ENCODE results near the gene RXRA.
A peak's percentile ranks its signal among the peaks of the same experiment; 100 is the strongest.

The RXRA gene

DNA sequence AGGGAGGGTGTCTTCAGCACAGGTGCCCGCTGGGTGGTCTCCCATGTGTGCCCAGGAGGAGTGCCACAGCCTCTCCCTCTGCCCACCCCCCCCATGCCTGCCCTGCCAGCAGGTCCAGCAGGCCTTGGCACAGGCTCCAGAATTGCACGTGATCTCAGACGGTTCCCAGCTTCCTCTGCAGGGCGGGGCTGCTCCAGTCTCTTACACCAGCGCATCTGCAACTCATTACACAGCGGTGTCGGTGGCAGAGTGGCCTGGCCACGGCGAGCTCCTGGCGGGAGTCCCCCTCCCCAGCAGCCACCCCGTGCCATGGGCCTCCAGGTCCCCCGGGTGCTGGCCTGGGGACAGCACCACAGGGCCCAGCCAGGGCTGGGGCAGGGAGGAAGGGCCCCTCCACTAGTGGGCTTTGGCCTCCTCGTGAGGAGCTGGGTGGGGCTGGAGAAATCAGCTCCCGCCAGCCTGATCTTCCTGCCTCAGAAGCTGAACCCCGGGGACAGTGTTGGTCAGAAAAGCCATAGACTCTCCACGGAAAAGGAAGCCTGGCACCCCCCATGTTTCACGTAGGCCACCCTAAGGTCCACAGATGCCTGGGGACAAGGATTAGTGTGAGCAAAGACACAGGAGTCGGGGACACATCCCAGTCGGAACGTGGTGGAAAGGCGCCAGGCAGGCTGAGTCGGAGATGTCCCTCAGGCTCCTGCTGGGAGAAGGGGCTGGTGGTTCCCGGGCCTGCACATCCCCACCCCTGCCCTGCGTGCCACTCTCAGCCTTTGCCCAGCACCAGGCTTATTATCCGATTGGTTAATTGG is 40.2 kb downstream of the RXRA start:
- ChIA-PET POLR2A (no interaction called here), CTCF (interaction anchor here (0.6 to 3.2 kb wide), 3 partner anchors 10 to 76 kb away, joined by 3 to 12 read pairs (median 3); no protein-coding TSS in a partner anchor)
- Histone ChIP-seq H3K4me3 (ENCODE audit: low read depth, low read length) (no peak overlapping the region), H3K27ac (ENCODE audit: extremely low read depth, low read depth, low read length) (no peak overlapping the region), H3K9me3 (ENCODE audit: control insufficient read depth, insufficient read depth, low read depth, low read length) (no peaks in the 10 kb centered on the region), H3K36me3 (ENCODE audit: control insufficient read depth in 2 of 2, insufficient read depth in 1 of 2, low read length in 2 of 2) (no peaks in the 10 kb centered on the region), H3K4me1 (ENCODE audit: control insufficient read depth, insufficient read depth, low read length) (peaks cover 7% of the 10 kb centered on the region)
- TF ChIP-seq ZNF311 (tag by site-specific recombination; IDR thresholded peaks at IDR 0.05; ENCODE audit: borderline replicate concordance) (no peak), ZBTB7A (tag by site-specific recombination; IDR thresholded peaks at IDR 0.05; ENCODE audit: low read depth) (0 out of 2 replicates have a peak, but pooled peaks have one; percentile 1), ZNF16 (tag by site-specific recombination; IDR thresholded peaks at IDR 0.05; ENCODE audit: low read depth) (no peak), ZBTB20 (tag by site-specific recombination; IDR thresholded peaks at IDR 0.05) (peak; percentile 56), KLF8 (tag by site-specific recombination; IDR thresholded peaks at IDR 0.05) (peak; percentile 37; the same call in 1 of the 2 replicates), TRIM28 (IDR thresholded peaks at IDR 0.05; ENCODE audit: borderline replicate concordance, low read length) (no peak), SP7 (tag by site-specific recombination; IDR thresholded peaks at IDR 0.05) (no peak), ZBTB17 (tag by site-specific recombination; IDR thresholded peaks at IDR 0.05) (peak; percentile 39; the same call in 1 of the 2 replicates), GLIS2 (tag by site-specific recombination; IDR thresholded peaks at IDR 0.05) (peak; percentile 70), SP3 (tag by site-specific recombination; IDR thresholded peaks at IDR 0.05) (0 out of 2 replicates have a peak, but pooled peaks have one; percentile 9), ZNF600 (tag by site-specific recombination; IDR thresholded peaks at IDR 0.05) (peak; percentile 87), ZIC2 (tag by site-specific recombination; IDR thresholded peaks at IDR 0.05) (peak; percentile 96), ZNF677 (tag by site-specific recombination; IDR thresholded peaks at IDR 0.05) (no peak), ZNF423 (tag by site-specific recombination; IDR thresholded peaks at IDR 0.05) (peak; percentile 83), OSR2 (tag by site-specific recombination; IDR thresholded peaks at IDR 0.05) (peak; percentile 88), SETDB1 (IDR thresholded peaks at IDR 0.05; ENCODE audit: insufficient read length, low read length) (no peak), MEIS1 (CRISPR knock-in tag; IDR thresholded peaks at IDR 0.05; ENCODE audit: borderline replicate concordance) (no peak), ZEB2 (tag by site-specific recombination; IDR thresholded peaks at IDR 0.05) (0 out of 2 replicates have a peak, but pooled peaks have one; percentile 39), ZNF76 (tag by site-specific recombination; IDR thresholded peaks at IDR 0.05; ENCODE audit: borderline replicate concordance, low read depth) (peak; percentile 76), KLF7 (tag by site-specific recombination; IDR thresholded peaks at IDR 0.05; ENCODE audit: borderline replicate concordance) (0 out of 2 replicates have a peak, but pooled peaks have one; percentile 42), ZNF530 (tag by site-specific recombination; IDR thresholded peaks at IDR 0.05; ENCODE audit: low read depth) (no peak)
- TF ChIP-seq, protein P1, sequence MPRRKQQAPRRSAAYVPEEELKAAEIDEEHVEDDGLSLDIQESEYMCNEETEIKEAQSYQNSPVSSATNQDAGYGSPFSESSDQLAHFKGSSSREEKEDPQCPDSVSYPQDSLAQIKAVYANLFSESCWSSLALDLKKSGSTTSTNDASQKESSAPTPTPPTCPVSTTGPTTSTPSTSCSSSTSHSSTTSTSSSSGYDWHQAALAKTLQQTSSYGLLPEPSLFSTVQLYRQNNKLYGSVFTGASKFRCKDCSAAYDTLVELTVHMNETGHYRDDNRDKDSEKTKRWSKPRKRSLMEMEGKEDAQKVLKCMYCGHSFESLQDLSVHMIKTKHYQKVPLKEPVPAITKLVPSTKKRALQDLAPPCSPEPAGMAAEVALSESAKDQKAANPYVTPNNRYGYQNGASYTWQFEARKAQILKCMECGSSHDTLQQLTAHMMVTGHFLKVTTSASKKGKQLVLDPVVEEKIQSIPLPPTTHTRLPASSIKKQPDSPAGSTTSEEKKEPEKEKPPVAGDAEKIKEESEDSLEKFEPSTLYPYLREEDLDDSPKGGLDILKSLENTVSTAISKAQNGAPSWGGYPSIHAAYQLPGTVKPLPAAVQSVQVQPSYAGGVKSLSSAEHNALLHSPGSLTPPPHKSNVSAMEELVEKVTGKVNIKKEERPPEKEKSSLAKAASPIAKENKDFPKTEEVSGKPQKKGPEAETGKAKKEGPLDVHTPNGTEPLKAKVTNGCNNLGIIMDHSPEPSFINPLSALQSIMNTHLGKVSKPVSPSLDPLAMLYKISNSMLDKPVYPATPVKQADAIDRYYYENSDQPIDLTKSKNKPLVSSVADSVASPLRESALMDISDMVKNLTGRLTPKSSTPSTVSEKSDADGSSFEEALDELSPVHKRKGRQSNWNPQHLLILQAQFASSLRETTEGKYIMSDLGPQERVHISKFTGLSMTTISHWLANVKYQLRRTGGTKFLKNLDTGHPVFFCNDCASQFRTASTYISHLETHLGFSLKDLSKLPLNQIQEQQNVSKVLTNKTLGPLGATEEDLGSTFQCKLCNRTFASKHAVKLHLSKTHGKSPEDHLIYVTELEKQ (tag by site-specific recombination; IDR thresholded peaks at IDR 0.05; ENCODE audit: borderline replicate concordance): no peak
- TF ChIP-seq, protein P2, sequence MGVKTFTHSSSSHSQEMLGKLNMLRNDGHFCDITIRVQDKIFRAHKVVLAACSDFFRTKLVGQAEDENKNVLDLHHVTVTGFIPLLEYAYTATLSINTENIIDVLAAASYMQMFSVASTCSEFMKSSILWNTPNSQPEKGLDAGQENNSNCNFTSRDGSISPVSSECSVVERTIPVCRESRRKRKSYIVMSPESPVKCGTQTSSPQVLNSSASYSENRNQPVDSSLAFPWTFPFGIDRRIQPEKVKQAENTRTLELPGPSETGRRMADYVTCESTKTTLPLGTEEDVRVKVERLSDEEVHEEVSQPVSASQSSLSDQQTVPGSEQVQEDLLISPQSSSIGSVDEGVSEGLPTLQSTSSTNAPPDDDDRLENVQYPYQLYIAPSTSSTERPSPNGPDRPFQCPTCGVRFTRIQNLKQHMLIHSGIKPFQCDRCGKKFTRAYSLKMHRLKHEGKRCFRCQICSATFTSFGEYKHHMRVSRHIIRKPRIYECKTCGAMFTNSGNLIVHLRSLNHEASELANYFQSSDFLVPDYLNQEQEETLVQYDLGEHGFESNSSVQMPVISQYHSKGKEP (tag by site-specific recombination; IDR thresholded peaks at IDR 0.05): peak; percentile 55; the same call in 1 of the 2 replicates
- TF ChIP-seq, protein P3, sequence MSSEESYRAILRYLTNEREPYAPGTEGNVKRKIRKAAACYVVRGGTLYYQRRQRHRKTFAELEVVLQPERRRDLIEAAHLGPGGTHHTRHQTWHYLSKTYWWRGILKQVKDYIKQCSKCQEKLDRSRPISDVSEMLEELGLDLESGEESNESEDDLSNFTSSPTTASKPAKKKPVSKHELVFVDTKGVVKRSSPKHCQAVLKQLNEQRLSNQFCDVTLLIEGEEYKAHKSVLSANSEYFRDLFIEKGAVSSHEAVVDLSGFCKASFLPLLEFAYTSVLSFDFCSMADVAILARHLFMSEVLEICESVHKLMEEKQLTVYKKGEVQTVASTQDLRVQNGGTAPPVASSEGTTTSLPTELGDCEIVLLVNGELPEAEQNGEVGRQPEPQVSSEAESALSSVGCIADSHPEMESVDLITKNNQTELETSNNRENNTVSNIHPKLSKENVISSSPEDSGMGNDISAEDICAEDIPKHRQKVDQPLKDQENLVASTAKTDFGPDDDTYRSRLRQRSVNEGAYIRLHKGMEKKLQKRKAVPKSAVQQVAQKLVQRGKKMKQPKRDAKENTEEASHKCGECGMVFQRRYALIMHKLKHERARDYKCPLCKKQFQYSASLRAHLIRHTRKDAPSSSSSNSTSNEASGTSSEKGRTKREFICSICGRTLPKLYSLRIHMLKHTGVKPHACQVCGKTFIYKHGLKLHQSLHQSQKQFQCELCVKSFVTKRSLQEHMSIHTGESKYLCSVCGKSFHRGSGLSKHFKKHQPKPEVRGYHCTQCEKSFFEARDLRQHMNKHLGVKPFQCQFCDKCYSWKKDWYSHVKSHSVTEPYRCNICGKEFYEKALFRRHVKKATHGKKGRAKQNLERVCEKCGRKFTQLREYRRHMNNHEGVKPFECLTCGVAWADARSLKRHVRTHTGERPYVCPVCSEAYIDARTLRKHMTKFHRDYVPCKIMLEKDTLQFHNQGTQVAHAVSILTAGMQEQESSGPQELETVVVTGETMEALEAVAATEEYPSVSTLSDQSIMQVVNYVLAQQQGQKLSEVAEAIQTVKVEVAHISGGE (tag by site-specific recombination; conservative IDR thresholded peaks at IDR 0.05; ENCODE audit: low read depth): no peak; the same call in 1 of the 2 replicates
- TF ChIP-seq, protein P4, sequence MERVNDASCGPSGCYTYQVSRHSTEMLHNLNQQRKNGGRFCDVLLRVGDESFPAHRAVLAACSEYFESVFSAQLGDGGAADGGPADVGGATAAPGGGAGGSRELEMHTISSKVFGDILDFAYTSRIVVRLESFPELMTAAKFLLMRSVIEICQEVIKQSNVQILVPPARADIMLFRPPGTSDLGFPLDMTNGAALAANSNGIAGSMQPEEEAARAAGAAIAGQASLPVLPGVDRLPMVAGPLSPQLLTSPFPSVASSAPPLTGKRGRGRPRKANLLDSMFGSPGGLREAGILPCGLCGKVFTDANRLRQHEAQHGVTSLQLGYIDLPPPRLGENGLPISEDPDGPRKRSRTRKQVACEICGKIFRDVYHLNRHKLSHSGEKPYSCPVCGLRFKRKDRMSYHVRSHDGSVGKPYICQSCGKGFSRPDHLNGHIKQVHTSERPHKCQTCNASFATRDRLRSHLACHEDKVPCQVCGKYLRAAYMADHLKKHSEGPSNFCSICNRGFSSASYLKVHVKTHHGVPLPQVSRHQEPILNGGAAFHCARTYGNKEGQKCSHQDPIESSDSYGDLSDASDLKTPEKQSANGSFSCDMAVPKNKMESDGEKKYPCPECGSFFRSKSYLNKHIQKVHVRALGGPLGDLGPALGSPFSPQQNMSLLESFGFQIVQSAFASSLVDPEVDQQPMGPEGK (tag by site-specific recombination; IDR thresholded peaks at IDR 0.05): peak; percentile 81

Measured in HEK293 (cell line).